GM18868 (cell line): Measurements from ENCODE around the gene ZYG11A.
"Not testable (repeated sequence)": the region's sequence is repeated elsewhere in the genome, so short reads cannot be mapped to it uniquely, and the experiment has no call there.

Source experiments
- ATAC-seq: cut with Tn5 transposase; IDR thresholded peaks from one replicate; pipeline ENCODE4 v1.9.1; 2021; ENCODE audit warnings: mild to moderate bottlenecking, moderate library complexity; ENCODE audit not compliant: unreplicated experiment

The ZYG11A gene

DNA sequence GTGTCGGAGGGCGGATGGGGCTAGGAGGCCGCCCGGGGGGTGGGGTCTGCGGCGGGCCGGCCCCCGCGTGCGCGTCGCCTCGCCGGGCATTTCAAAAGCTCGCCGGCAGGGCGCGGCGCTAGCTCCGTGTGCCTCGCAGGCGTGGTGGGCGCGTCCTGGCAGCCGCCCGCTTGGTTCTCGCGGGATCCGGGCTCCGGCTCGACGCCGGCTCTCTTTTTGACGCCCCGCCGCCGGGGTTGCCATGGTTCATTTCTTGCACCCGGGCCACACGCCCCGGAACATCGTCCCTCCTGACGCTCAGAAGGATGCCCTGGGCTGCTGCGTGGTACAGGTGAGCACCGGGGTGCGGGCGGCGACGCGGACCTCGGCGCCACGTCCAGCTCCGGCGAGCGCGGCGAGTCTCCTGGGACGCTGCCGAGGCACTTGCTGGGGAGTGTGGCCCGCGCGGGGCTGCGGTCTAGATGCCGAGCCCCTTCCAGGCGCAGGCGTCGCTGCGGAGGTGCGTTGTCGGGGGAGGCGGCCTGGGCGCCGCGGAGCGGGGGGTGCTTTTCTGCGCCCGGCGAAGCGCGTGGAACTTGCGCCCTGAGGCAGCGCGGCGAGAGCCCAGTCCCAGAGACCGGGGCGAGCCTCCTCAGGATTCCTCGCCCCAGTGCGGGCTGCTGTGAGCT, at the start of gene ZYG11A:
ZYG11A (plus strand) TSS at position 118 of the 668 bp plus-strand sequence; CDS start at position 242, 124 bp downstream.
- peak; percentile 89 for ATAC-seq

DNA sequence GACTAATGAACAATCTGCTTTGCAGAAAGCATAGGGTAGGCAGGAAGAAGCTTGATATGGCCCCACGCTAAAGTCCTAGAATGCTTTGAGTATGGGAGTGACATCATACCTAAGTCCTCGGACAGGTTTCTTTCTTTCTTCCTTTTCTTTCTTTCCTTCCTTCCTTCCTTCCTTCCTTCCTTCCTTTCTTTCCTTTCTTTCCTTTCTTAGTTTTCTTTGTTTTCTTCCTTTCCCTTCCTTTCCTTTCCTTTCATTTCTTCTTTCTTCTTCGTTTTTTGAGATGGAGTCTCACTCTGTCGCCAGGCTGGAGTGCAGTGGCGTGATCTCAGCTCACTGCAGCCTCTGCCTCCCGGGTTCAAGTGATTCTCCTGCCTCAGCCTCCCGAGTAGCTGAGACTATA, 48.8 kb upstream of the ZYG11A start:
- ATAC-seq, result not testable (repeated sequence)

DNA sequence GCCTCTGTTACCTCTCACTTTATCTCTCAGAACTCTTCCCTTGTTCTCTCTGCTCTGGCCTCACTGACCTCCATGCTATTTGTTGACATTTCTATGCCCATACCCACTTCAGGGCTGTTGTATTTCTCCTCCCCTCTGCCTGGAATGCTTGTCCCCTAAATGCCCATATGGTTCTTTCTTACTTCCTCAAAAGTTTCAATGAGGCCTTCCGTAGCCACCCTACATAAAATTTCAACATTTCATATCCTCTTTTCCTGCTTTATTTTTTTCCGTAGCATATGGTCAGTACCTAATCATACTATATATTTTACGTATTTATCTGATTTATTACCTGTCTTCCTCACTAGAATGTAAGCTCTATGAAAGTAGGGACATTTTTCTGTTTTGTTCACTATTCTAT, 47.1 kb upstream of the ZYG11A start:
- no peak for ATAC-seq

DNA sequence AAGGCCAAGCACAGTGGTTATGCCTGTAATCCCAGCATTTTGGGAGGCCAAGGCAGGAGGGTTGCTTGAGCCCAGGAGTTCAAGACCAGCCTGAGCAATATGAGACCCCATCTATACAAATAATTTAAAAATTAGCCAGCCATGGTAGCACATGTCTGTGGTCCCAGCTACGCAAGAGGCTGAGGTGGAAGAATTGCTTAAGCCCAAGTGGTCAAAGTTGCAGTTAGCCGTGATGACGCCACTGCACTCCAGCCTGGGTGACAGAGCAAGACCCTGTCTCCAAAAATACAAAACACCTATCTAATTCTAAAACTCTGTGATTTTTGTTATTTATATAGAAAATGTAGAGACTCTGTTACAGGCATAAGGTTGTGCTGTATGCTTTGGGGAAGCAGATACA, 44.2 kb upstream of the ZYG11A start:
- no peak for ATAC-seq

DNA sequence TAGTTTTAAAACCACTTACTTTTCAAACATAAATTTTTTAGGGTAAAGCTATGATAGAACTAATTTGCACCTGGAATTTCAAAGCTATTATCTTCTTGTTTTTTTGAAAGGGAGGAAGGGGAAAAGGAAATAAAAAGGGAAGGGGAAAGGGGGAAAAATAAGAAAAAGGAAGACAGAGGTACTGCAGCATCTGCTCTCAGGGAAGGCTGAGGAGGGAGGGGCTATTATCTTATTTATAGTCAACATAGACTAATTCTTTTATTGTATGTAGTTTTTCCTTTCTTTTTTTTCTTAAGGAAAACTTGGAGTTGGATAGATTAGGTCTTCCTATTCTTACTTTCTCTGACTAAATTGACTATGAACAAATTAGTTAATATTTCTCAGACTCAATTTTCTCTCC, 41.5 kb upstream of the ZYG11A start:
- ATAC-seq, result no peak

DNA sequence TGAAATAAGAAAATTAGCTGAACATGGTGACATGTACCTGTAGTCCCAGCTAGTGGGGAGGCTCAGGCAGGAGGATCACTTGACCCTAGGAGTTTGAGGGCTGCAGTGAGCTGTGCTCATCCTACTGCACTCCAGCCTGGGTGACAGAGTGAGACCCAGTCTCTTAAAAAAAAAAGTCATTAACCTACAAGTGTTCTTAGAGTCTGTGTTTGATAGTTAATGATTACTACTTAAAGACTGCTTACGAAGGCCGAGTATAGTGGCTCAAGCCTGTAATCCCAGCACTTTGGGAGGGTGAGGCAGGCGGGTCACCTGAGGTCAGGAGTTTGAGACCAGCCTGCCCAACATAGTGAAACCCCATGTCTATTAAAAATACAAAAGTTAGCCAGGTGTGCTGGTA, 38.5 kb upstream of the ZYG11A start:
- not testable (repeated sequence) for ATAC-seq

DNA sequence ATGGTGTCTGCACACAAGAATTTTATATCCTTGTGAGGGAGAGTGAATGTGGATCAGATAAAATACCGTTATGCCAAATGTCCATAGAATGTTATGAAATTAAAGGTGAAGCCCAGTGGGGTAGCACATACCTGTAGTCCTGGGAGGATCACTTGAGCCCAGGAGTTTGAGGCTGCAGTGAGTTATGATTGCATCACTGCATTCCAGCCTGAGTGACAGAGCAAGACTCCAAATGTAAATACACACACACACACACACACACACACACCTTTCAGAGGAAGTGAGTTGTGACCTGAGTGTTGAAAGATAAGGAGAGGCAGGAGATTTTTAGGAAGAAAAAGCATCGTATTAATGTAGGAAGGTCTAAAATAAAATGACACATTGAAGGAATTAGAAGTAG, 28.1 kb upstream of the ZYG11A start:
- no peak for ATAC-seq

DNA sequence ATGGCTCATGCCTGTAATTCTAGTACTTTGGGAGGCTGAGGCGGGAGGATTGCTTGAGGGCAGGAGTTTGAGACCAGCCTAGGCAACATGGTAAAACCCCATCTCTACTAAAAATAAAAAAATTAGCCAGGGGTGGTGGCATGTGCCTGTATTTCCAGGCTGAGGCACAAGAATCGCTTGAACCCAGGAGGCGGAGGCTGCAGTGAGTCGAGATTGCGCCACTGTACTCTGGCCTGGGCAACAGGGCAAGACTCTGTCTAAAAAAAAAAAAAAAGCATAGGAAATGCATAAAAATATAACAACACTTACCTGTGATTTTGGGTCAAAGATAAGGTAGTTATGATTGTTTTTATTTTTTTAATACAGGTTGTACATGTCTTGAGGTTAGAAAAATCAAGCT, 21.7 kb upstream of the ZYG11A start:
- ATAC-seq, result not testable (repeated sequence)

DNA sequence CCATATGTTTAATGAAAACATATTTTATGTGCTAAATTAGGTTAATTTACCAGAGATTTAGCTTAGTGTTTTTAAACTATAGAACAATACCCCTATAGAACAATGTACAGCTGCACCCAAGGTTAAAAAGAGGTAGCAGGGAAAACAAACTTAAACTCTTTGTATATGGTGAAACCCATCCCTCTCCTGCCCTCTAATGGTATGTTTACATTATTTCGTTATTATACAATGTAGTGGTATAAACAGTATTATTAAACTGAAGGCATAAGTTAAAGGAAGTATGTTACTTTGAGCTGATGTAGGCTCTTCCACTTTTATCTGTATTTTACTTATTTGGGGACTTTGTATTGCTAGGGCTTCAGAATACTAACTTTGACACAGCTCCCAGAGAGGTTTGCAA, 16.7 kb upstream of the ZYG11A start:
- ATAC-seq, result no peak

DNA sequence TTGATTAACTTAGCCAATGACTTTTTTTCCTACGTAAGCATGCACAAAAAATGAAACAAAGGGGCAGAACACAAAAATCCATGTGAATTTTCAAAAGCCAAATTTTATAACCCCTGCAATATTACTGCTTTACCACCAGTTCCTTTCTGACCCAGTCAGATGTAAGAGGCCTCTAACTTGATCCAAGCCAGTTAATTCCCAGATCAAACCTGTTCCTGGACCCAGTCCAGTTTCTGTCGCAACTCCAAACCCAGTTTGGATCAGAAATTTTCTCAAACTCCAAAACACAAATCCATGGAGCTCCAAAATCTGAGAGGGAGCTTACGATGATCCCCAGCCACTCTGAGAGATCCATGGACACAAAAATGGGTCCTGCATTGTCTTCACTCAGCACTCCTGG, 7.8 kb upstream of the ZYG11A start:
- ATAC-seq, result no peak

DNA sequence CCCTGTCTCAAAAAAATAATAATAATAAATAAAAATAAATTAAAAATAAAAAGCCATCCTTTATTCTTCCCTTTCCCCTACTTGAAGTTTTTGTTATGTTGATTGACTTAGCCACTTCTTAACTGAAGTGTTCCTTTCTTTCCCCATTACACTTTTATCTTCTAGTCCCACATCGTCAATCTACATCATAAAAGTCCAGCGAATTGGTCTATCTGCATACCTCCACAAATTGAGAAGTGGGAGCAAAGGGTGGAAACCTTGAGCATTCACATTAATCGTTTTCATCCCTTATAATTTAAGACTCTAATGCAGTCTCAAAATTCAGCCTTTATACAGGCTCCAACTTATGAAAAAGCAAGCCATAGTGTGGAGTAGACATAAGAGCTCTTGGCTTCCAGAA, 6.5 kb upstream of the ZYG11A start:
- no peak for ATAC-seq

DNA sequence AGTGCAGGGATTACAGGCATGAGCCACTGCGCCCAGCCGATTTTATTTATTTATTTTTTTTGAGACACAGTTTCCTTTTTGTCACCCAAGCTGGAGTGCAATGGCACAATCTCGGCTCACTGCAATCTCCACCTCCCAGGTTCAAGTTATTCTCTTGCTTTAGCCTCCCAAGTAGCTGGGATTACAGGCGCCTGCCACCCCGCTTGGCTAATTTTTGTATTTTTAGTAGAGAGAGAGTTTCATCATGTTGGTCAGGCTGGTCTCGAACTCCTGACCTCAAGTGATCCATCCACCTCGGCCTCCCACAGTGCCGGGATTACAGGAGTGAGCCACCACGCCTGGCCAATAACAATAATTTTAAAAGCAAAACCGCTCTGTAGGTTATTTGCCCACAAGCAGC, 3.4 kb upstream of the ZYG11A start:
- not testable (repeated sequence) for ATAC-seq

DNA sequence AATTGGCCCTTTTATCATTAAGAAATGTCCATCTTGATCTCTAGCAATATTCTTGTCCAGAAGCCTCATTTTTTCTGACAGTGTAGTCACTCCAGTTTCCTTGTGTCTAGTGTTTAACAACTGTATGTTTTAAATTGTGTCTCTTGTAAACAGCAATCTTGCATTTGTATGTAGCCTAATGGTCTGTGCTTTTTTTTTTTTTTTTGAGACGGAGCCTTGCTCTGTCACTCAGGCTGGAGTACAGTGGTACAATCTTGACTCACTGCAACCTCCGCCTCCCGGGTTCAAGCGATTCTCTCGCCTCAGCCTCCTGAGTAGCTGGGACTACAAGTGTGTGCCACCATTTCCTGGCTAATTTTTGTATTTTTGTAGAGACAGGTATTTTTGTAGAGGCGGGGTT, 2.6 kb downstream of the ZYG11A start:
- ATAC-seq, result not testable (repeated sequence)

DNA sequence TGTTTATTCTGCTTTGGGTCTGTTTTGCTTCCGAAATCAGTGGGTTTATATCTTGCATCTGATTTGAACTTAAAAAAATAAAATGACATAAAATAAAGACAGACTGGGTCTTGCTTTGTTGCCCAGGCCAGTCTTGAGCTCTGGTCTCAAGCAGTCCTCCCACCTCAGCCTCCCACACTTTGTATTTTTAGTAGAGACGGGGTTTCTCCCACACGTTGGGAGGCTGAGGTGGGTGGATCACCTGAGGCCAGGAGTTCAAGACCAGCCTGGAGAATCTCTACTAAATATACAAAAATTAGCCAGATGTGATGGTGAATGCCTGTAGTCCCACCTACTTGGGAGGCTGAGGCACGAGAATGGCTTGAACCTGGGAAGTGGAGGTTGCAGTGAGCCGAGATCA, 5.9 kb downstream of the ZYG11A start:
- no peak for ATAC-seq

DNA sequence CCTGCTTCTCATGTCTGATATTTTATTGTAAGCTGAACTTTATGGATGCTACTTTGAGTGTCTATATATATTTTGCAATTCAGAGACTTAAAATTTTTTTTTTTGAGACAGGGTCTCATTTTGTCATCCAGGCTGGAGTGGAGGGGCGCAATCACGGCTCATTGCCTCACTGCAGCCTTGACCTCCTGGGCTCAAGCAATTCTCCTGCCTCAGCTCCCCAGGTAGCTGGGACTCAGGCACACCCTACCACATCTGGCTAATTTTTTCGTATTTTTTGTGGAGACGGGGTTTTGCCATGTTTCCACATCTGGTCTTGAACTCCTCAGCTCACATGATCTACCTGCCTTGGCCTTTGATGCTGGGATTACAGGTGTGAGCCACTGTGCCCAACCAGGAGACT, 8.4 kb downstream of the ZYG11A start:
- no peak for ATAC-seq

DNA sequence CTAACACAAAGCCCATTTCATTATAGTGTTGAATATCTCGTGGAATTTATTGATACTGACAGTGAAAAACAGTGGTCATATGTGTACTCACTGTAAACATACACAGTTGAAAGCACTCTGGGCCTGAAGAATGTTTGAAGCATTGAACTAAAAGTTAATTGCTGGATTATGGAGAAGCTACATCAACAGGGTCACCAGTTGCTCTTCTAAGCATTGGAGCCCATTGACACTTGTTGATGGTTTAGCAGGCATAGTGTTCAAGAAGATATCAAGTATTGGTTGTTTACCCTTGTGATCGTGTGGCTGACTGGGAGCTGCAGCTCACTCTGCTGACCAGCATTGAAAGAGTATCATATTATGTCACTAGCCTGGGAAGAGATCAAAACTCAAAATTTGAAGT, 10.3 kb downstream of the ZYG11A start:
- ATAC-seq, result no peak

DNA sequence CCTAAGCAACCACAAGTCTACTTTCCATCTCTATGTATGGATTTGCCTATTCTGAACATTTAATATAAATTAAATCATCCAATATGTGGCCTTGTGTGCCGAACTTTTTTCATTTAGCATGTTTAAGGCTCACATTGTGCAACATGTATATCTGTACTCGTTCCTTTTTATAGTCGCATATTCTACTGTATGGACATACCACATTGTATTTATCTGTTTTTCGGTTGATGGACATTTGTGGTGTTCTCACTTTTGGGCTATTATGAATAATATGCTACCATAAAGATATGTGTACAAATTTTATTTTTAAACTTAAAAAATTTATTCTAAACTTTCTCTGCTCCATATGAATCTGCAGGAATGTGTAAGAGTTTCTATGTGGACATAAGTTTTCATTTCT, 13.0 kb downstream of the ZYG11A start:
- no peak for ATAC-seq

DNA sequence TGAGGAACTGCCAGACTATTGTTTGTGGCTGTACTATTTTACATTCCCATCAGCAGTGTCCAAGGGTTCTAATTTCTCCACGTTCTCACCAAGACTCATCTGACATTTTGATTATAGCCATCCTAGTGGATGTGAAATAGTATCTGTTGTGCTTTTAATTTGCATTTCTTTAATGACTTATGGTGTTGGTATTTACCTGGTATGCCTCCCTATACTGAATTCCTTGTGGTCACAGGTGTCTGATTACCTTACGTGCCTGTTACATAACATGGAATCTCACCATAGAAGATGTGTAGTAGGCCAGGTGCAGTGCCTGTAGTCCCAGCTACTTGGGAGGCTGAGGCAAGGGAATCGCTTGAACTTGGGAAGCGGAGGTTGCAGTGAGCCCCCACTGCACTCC, 13.5 kb downstream of the ZYG11A start:
- ATAC-seq, result no peak

DNA sequence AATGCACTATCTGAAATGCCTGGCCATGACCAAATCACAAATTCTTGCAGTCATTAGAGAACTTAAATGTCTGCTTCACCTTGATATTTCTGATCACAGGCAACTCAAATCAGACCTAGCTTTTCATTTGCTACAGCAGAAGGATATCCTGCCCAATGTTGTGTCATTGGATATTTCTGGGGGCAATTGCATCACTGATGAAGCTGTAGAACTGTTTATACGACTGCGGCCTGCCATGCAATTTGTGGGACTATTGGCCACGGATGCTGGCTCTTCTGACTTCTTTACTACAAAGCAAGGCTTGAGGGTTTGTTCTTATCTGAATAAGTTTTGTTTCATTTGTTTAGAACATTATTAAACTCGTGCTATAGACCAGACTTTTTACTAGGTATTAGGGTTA, 14.9 kb downstream of the ZYG11A start:
- ATAC-seq, result no peak

DNA sequence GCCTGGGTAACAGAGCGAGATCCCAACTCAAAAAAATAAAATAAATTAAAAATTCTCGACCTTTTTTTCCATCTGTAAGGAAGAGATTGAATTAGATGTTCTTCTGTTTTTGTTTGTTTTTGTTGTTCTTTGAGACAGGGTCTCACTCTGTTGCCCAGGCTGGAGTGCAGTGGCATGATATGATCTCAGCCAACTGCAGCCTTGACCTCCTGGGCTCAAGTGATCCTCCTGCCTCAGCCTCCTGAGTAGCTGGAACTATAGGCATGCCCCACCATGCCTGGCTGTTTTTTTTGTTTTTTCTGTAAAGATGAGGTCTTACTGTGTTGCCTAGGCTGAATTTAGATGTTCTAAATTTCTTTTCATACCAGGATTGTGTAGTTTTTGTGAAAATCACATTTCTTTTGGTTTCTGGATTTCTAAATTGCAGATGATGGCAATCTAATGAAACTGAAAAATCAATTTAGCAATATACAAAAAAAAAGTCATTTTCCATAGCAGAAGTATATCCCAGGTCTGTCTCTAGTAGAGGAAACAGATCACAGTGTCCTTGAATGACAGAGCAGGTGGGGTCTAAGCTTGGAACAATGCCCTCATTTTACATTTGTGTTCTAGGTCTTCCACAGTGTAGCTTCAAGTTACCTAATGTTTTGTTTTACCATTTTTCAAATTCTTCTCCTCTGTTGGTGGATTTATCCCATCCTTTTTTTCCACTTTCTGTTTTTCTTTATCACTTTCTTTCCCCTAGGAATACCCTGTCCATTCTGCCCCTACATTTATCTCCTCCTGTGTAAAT, 20.3 kb downstream of the ZYG11A start:
- no peak for ATAC-seq

DNA sequence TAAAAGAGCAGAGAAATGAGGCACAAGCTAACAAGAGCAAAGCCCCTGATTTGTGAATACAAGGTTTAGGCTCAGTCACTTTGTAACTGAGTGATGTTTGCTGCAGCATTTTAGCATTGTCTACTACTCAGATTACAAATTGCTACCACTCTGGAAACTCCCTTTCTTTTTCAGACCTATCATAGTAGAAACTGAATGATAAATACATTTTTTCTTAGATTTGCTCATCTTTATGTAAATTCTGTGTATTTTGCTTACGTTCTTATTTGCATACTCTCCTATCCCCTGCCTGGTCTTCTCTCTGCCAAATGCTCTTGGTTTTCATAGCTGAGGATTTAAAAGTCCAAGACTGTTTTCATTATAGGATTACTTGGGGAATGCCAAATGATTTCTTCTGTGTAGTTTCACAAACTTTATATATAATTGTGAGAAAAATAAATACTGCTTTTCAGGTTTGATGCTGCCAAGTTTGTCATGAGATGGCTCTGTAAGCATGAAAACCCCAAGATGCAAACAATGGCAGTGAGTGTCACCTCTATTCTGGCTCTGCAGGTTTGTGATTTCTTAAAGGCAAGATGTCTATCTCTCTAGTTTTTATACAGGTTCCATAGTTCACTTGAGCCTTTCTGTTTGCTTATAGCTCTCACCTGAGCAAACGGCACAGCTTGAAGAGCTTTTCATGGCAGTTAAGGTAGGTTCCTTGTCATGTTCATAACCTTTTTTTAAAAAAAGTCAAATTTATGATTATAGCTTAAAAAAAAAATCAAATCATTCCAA, 24.7 kb downstream of the ZYG11A start:
- peak; percentile 95 for ATAC-seq

DNA sequence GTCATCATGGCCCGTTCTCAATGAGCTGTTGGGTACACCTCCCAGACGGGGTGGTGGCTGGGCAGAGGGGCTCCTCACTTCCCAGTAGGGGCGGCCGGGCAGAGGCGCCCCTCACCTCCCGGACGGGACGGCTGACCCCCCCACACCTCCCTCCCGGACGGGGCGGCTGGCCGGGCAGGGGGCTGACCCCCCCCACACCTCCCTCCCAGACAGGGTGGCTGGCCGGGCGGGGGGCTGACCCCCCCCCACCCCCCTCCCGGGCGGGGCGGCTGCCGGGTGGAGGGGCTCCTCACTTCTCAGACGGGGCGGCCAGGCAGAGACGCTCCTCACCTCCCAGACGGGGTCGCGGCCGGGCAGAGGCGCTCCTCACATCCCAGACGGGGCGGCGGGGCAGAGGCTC, 27.2 kb downstream of the ZYG11A start:
- ATAC-seq, result not testable (repeated sequence)
